Breast epithelium (tissue), 4 donors: ENCODE measurements around the gene CDH13. TPM values are rescaled to one million over a fixed set of nuclear protein-coding genes. Genes with fewer than 3 reads are reported as not detected.

Experiments
- DNase-seq, 2 donors: peaks; one replicate each; pipeline ENCODE4 v3.0.0-alpha.2; 2019; ENCODE audit warnings: low spot score in 2 of 2
- H3K27ac ChIP-seq, 2 donors: fragments of 200-600 bp; sonication (generic) in 1 of 2; one replicate each; pipeline ENCODE4 v1.5.1; 2016 to 2019; ENCODE audit warnings: mild to moderate bottlenecking in 1 of 2
- H3K27me3 ChIP-seq, 2 donors: fragments of 200-600 bp; sonication (generic) in 1 of 2; one replicate each; pipeline versions ENCODE4 v1.5.1 to v1.6.0; 2017 to 2019; ENCODE audit warnings: control low read depth in 1 of 2, mild to moderate bottlenecking in 1 of 2
- H3K36me3 ChIP-seq: fragments of 200-600 bp; one replicate; pipeline ENCODE4 v1.5.1; 2019
- H3K4me1 ChIP-seq, 2 donors: fragments of 200-600 bp; sonication (generic); one replicate each; pipeline ENCODE4 v1.5.1; 2016 to 2019; ENCODE audit warnings: control low read depth in 1 of 2
- H3K4me3 ChIP-seq, 3 donors: fragments of 200-600 bp; sonication (generic); 1 replicate in 2 of 3; 2 replicates in 1 of 3; pipeline ENCODE4 v1.5.1; 2016 to 2019; ENCODE audit warnings: mild to moderate bottlenecking in 3 of 3, moderate library complexity in 2 of 3
- H3K9me3 ChIP-seq, 2 donors: fragments of 200-600 bp; sonication (generic) in 1 of 2; one replicate each; pipeline ENCODE4 v1.5.1; 2016 to 2019; ENCODE audit warnings: control low read depth in 1 of 2
- CTCF ChIP-seq, 3 donors: fragments of 450-650 bp; IDR thresholded peaks; one replicate each; pipeline ENCODE4 v1.5.1; 2016 to 2017; ENCODE audit warnings: antibody characterized with exemption in 3 of 3, mild to moderate bottlenecking in 3 of 3, moderate library complexity in 3 of 3
- POLR2A ChIP-seq: fragments of 450-650 bp; IDR thresholded peaks from one replicate; pipeline ENCODE4 v1.6.1; 2016; ENCODE audit warnings: antibody characterized with exemption, mild to moderate bottlenecking, moderate library complexity
- POLR2AphosphoS5 ChIP-seq, 3 donors: sonication (generic); formaldehyde crosslinking; IDR thresholded peaks; one replicate each; pipeline ENCODE4 v1.6.1; 2017; ENCODE audit warnings: antibody characterized with exemption in 3 of 3
- intact Hi-C: fragments of 100-400 bp; cut with DNase I; formaldehyde crosslinking; loops from one replicate; pipeline ENCODE4 v1.15.1; 2023; ENCODE audit warnings: low total_unique reads
- total RNA-seq, 3 donors: library from RNA; depleted of rRNA; stranded (reverse); fragments of >200 nt; gene quantifications; one replicate each; pipeline ENCODE4 v1.1.0, GENCODE V29; 2016

CDH13 gene
- total RNA-seq, 3 donors from 2014 or later, result 6.0 to 13.1 (median 11.5) TPM

GRCh38 chr16:82864332-82865040, 237.7 kb downstream of the CDH13 start:
- Histone ChIP-seq H3K4me1 (no peaks in the 10 kb centered on the region), H3K27ac (no peak overlapping the region), H3K36me3 (no peaks in the 10 kb centered on the region), H3K9me3 (peaks cover 4 to 18% of the 10 kb centered on the region in 2 donors), H3K27me3 (no peaks in the 10 kb centered on the region), H3K4me3 (no peak overlapping the region)
- DNase-seq, result no peak
- intact Hi-C loops, result no loop called here
- TF ChIP-seq POLR2AphosphoS5 (IDR thresholded peaks at IDR 0.05), result no peak
- TF ChIP-seq POLR2A, result no peak
- no peak for TF ChIP-seq CTCF (IDR thresholded peaks at IDR 0.05)

- no peaks in the 10 kb centered on the region for H3K27me3 ChIP-seq
- no peak overlapping the region for H3K4me3 ChIP-seq
- peaks cover 4 to 18% of the 10 kb centered on the region in 2 donors for H3K9me3 ChIP-seq
- H3K36me3 ChIP-seq, result no peaks in the 10 kb centered on the region
- no peak for DNase-seq
- H3K4me1 ChIP-seq, result no peaks in the 10 kb centered on the region
- intact Hi-C loops, result no loop called here
- H3K27ac ChIP-seq, result no peak overlapping the region
- no peak for TF ChIP-seq CTCF (IDR thresholded peaks at IDR 0.05)
- TF ChIP-seq POLR2AphosphoS5 (IDR thresholded peaks at IDR 0.05), result no peak
- no peak for TF ChIP-seq POLR2A
Measured at GRCh38 chr16:82865412-82865811, 238.6 kb downstream of the CDH13 start.

GRCh38 chr16:82867485-82867884, 240.7 kb downstream of the CDH13 start:
- TF ChIP-seq POLR2A (no peak), CTCF (IDR thresholded peaks at IDR 0.05) (no peak), POLR2AphosphoS5 (IDR thresholded peaks at IDR 0.05) (no peak)
- H3K27ac ChIP-seq, result no peak overlapping the region
- no peak for DNase-seq
- intact Hi-C loops, result loop anchor here (2.0 kb wide), 1 partner anchor 33 kb away; no protein-coding TSS in a partner anchor
- H3K36me3 ChIP-seq, result no peaks in the 10 kb centered on the region
- H3K4me3 ChIP-seq, result no peak overlapping the region
- no peaks in the 10 kb centered on the region for H3K27me3 ChIP-seq
- H3K9me3 ChIP-seq, result peaks cover 4 to 18% of the 10 kb centered on the region in 2 donors
- H3K4me1 ChIP-seq, result no peaks in the 10 kb centered on the region

- Histone ChIP-seq H3K27ac (no peak overlapping the region), H3K4me3 (no peak overlapping the region), H3K27me3 (no peaks in the 10 kb centered on the region), H3K9me3 (no peaks in the 10 kb centered on the region), H3K36me3 (no peaks in the 10 kb centered on the region), H3K4me1 (no peaks in the 10 kb centered on the region)
- no peak for DNase-seq
- intact Hi-C loops, result no loop called here
- TF ChIP-seq POLR2A (no peak), CTCF (IDR thresholded peaks at IDR 0.05) (no peak), POLR2AphosphoS5 (IDR thresholded peaks at IDR 0.05) (no peak)
Measured at GRCh38 chr16:82874271-82874670, 247.5 kb downstream of the CDH13 start.

GRCh38 chr16:82874672-82875071, 247.9 kb downstream of the CDH13 start:
- DNase-seq, result no peak
- H3K4me3 ChIP-seq, result no peak overlapping the region
- no peaks in the 10 kb centered on the region for H3K27me3 ChIP-seq
- intact Hi-C loops, result no loop called here
- no peak overlapping the region for H3K27ac ChIP-seq
- no peaks in the 10 kb centered on the region for H3K36me3 ChIP-seq
- H3K9me3 ChIP-seq, result no peaks in the 10 kb centered on the region
- H3K4me1 ChIP-seq, result no peaks in the 10 kb centered on the region
- TF ChIP-seq POLR2AphosphoS5 (IDR thresholded peaks at IDR 0.05), result no peak
- no peak for TF ChIP-seq CTCF (IDR thresholded peaks at IDR 0.05)
- no peak for TF ChIP-seq POLR2A
